HepG2 (cell line): ENCODE results near the gene RRM2. TPM values are rescaled to one million over a fixed set of nuclear protein-coding genes. Genes with fewer than 3 reads are reported as not detected.

Experiments
- EZH2 ChIP-seq: conservative IDR thresholded peaks from 2 replicates; pipeline ENCODE4 v1.6.1; 2012; ENCODE audit warnings: mild to moderate bottlenecking, low read depth, low read length, moderate library complexity
- FIP1L1 ChIP-seq: fragments of 200-400 bp; formaldehyde crosslinking; IDR thresholded peaks from 2 replicates; pipeline ENCODE4 v1.6.1; 2018; ENCODE audit warnings: low read depth, mild to moderate bottlenecking, low read length, moderate library complexity, borderline replicate concordance; ENCODE audit not compliant: insufficient read depth
- HNF4A ChIP-seq: sonication (generic); formaldehyde crosslinking; IDR thresholded peaks from 2 replicates; pipeline ENCODE4 v1.4.0; 2020; ENCODE audit warnings: missing genetic modification reagents
- NR3C1 ChIP-seq: sonication (generic); formaldehyde crosslinking; IDR thresholded peaks from 2 replicates; pipeline ENCODE4 v1.4.0; 2020; ENCODE audit warnings: missing genetic modification reagents
- SIX1 ChIP-seq: sonication (generic); formaldehyde crosslinking; IDR thresholded peaks from 2 replicates; pipeline ENCODE4 v1.4.0; 2020; ENCODE audit warnings: missing genetic modification reagents, borderline replicate concordance
- TAF1 ChIP-seq: sonication (generic); formaldehyde crosslinking; IDR thresholded peaks from 2 replicates; pipeline ENCODE4 v1.4.0; 2020; ENCODE audit warnings: missing genetic modification reagents
- XRCC5 ChIP-seq: fragments of 200-400 bp; formaldehyde crosslinking; optimal IDR thresholded peaks from 2 replicates; pipeline ENCODE3; 2017; ENCODE audit warnings: mild to moderate bottlenecking, low read length
- ZBTB38 ChIP-seq: sonication (generic); formaldehyde crosslinking; IDR thresholded peaks from 2 replicates; pipeline ENCODE4 v1.5.1; 2020; ENCODE audit warnings: mild to moderate bottlenecking, missing genetic modification reagents
- ZFP36L2 ChIP-seq: sonication (generic); formaldehyde crosslinking; IDR thresholded peaks from 2 replicates; pipeline ENCODE4 v1.4.0; 2020; ENCODE audit warnings: missing genetic modification reagents
- ZNF232 ChIP-seq: sonication (generic); formaldehyde crosslinking; IDR thresholded peaks from 2 replicates; pipeline ENCODE4 v1.4.0; 2020; ENCODE audit warnings: missing genetic modification reagents, borderline replicate concordance
- ZNF24 ChIP-seq: fragments of 450-650 bp; IDR thresholded peaks from 2 replicates; pipeline ENCODE4 v1.6.1; 2017; ENCODE audit warnings: antibody characterized with exemption, mild to moderate bottlenecking
- ZNF547 ChIP-seq: sonication (generic); formaldehyde crosslinking; IDR thresholded peaks from 2 replicates; pipeline ENCODE4 v1.5.1; 2020; ENCODE audit warnings: mild to moderate bottlenecking, missing genetic modification reagents
- ZNF619 ChIP-seq: sonication (generic); formaldehyde crosslinking; IDR thresholded peaks from 2 replicates; pipeline ENCODE4 v1.4.0; 2020; ENCODE audit warnings: mild to moderate bottlenecking, missing genetic modification reagents
- ZNF644 ChIP-seq: IDR thresholded peaks from 2 replicates; pipeline ENCODE4 v1.6.1; 2016; ENCODE audit warnings: low read depth
- ZNF652 ChIP-seq: IDR thresholded peaks from 2 replicates; pipeline ENCODE4 v1.6.1; 2016; ENCODE audit warnings: low read depth, borderline replicate concordance
- ZSCAN31 ChIP-seq: sonication (generic); formaldehyde crosslinking; IDR thresholded peaks from 2 replicates; pipeline ENCODE4 v1.5.0; 2020; ENCODE audit warnings: low read depth, mild to moderate bottlenecking, missing genetic modification reagents
- polyA plus RNA-seq, 8 experiments: library from polyadenylated mRNA; depleted of rRNA in 3 of 8; stranded (reverse) in 7 of 8; unstranded in 1 of 8; fragments of >200 nt; fragmentation: Illumina TruSeq in 4 of 8; extraction: Trizol in 4 of 8; gene quantifications; 2 replicates each; pipeline versions ENCODE4 v1.2.1 to v1.2.3, GENCODE V29; 2011 to 2016; ENCODE audit warnings: low read depth in 4 of 8, missing spikeins in 1 of 8, mixed read lengths in 1 of 8; ENCODE audit not compliant: insufficient read depth in 1 of 8
- total RNA-seq, 5 experiments: library from RNA; depleted of rRNA; stranded (reverse); fragments of >200 nt; fragmentation: Illumina TruSeq; extraction: Trizol; gene quantifications; 2 replicates each; pipeline ENCODE4 v1.2.3, GENCODE V29; 2016; ENCODE audit warnings: low read depth in 1 of 5
- TF ChIP-seq, protein P1 (sequence below): sonication (generic); formaldehyde crosslinking; IDR thresholded peaks from 2 replicates; pipeline ENCODE4 v1.4.0; 2020; ENCODE audit warnings: low read depth, missing genetic modification reagents
- TF ChIP-seq, protein P2 (sequence below): sonication (generic); formaldehyde crosslinking; IDR thresholded peaks from 2 replicates; pipeline ENCODE4 v1.4.0; 2020; ENCODE audit warnings: missing genetic modification reagents, mild to moderate bottlenecking, borderline replicate concordance
- TF ChIP-seq, protein P3 (sequence below): sonication (generic); formaldehyde crosslinking; IDR thresholded peaks from 2 replicates; pipeline ENCODE4 v1.9.0; 2022; ENCODE audit warnings: low read depth, missing genetic modification reagents
- TF ChIP-seq, protein P4 (sequence below): sonication (generic); formaldehyde crosslinking; IDR thresholded peaks from 2 replicates; pipeline ENCODE4 v1.8.0; 2022; ENCODE audit warnings: low read depth, missing genetic modification reagents
- TF ChIP-seq, protein P5 (sequence below): sonication (generic); formaldehyde crosslinking; IDR thresholded peaks from 2 replicates; pipeline ENCODE4 v1.4.0; 2020; ENCODE audit warnings: missing genetic modification reagents

Gene RRM2
- total and polyA plus RNA-seq, 2 of the 13 experiments (the other 11 are each of a cell fraction or from before 2014, with no cell fraction given), result 31.3 to 150 TPM

DNA sequence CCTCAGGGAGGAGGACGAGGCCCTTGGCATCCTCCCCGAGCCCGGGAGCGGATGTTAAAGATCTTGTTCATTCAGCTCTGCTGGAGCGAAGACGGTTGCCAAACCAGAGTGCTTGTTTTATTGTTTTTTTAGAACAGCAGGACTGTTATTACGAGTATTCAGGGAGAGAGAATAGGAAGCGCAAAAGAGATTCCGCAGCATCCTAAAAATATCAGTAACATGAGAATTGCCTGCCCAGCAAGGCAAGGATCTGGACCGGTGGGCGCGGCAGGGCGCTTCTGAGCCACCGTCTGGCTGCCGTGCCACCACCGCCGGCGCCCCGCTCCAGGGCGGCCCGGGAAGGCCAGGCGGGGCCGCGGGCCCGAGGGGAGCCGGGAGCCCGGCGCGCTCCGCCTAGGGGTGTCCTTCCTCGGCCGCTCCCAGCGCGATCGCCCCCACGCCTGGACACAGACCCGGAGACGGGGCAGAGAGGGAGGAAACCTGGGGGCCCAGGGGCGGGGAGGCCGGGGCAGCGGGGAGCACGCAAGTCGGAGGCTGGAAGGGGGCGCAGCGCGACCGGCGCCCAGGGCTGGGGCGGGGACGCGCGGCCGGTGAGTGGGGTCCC is 43.2 kb upstream of the RRM2 start (continued):
- no peak for TF ChIP-seq HNF4A (CRISPR knock-in tag)
- TF ChIP-seq ZNF644 (CRISPR knock-in tag), result no peak
- TF ChIP-seq TAF1 (CRISPR knock-in tag), result no peak
- no peak for TF ChIP-seq ZNF24
- TF ChIP-seq, protein P1, sequence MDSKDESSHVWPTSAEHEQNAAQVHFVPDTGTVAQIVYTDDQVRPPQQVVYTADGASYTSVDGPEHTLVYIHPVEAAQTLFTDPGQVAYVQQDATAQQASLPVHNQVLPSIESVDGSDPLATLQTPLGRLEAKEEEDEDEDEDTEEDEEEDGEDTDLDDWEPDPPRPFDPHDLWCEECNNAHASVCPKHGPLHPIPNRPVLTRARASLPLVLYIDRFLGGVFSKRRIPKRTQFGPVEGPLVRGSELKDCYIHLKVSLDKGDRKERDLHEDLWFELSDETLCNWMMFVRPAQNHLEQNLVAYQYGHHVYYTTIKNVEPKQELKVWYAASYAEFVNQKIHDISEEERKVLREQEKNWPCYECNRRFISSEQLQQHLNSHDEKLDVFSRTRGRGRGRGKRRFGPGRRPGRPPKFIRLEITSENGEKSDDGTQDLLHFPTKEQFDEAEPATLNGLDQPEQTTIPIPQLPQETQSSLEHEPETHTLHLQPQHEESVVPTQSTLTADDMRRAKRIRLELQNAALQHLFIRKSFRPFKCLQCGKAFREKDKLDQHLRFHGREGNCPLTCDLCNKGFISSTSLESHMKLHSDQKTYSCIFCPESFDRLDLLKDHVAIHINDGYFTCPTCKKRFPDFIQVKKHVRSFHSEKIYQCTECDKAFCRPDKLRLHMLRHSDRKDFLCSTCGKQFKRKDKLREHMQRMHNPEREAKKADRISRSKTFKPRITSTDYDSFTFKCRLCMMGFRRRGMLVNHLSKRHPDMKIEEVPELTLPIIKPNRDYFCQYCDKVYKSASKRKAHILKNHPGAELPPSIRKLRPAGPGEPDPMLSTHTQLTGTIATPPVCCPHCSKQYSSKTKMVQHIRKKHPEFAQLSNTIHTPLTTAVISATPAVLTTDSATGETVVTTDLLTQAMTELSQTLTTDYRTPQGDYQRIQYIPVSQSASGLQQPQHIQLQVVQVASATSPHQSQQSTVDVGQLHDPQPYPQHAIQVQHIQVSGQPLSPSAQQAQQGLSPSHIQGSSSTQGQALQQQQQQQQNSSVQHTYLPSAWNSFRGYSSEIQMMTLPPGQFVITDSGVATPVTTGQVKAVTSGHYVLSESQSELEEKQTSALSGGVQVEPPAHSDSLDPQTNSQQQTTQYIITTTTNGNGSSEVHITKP (CRISPR knock-in tag), result no peak
- no peak for TF ChIP-seq ZFP36L2 (CRISPR knock-in tag)
- no peak for TF ChIP-seq ZNF619 (CRISPR knock-in tag)
- TF ChIP-seq ZNF547 (CRISPR knock-in tag), result 0 out of 2 replicates have a peak, but pooled peaks have one; percentile 29
- TF ChIP-seq, protein P2, sequence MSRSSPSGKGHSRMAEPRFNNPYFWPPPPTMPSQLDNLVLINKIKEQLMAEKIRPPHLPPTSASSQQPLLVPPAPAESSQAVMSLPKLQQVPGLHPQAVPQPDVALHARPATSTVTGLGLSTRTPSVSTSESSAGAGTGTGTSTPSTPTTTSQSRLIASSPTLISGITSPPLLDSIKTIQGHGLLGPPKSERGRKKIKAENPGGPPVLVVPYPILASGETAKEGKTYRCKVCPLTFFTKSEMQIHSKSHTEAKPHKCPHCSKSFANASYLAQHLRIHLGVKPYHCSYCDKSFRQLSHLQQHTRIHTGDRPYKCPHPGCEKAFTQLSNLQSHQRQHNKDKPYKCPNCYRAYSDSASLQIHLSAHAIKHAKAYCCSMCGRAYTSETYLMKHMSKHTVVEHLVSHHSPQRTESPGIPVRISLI (CRISPR knock-in tag), result no peak
- TF ChIP-seq EZH2, result peak; percentile 98; the same call in 1 of the 2 replicates
- no peak for TF ChIP-seq NR3C1 (CRISPR knock-in tag)
- TF ChIP-seq FIP1L1, result no peak
- no peak for TF ChIP-seq ZNF232 (CRISPR knock-in tag)
- TF ChIP-seq ZSCAN31, result no peak
- TF ChIP-seq, protein P3, sequence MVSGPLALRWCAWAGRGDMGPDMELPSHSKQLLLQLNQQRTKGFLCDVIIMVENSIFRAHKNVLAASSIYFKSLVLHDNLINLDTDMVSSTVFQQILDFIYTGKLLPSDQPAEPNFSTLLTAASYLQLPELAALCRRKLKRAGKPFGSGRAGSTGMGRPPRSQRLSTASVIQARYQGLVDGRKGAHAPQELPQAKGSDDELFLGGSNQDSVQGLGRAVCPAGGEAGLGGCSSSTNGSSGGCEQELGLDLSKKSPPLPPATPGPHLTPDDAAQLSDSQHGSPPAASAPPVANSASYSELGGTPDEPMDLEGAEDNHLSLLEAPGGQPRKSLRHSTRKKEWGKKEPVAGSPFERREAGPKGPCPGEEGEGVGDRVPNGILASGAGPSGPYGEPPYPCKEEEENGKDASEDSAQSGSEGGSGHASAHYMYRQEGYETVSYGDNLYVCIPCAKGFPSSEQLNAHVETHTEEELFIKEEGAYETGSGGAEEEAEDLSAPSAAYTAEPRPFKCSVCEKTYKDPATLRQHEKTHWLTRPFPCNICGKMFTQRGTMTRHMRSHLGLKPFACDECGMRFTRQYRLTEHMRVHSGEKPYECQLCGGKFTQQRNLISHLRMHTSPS, result no peak
- no peak for TF ChIP-seq SIX1 (CRISPR knock-in tag)
- no peak for TF ChIP-seq ZNF652 (CRISPR knock-in tag)
- peak; percentile 20 for TF ChIP-seq XRCC5
- TF ChIP-seq, protein P4, sequence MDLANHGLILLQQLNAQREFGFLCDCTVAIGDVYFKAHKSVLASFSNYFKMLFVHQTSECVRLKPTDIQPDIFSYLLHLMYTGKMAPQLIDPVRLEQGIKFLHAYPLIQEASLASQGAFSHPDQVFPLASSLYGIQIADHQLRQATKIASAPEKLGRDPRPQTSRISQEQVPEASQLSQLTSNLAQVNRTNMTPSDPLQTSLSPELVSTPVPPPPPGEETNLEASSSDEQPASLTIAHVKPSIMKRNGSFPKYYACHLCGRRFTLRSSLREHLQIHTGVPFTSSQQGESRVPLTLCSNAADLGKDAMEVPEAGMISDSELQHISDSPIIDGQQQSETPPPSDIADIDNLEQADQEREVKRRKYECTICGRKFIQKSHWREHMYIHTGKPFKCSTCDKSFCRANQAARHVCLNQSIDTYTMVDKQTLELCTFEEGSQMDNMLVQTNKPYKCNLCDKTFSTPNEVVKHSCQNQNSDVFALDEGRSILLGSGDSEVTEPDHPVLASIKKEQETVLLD (CRISPR knock-in tag), result peak; percentile 25; the same call in 1 of the 2 replicates
- TF ChIP-seq, protein P5, sequence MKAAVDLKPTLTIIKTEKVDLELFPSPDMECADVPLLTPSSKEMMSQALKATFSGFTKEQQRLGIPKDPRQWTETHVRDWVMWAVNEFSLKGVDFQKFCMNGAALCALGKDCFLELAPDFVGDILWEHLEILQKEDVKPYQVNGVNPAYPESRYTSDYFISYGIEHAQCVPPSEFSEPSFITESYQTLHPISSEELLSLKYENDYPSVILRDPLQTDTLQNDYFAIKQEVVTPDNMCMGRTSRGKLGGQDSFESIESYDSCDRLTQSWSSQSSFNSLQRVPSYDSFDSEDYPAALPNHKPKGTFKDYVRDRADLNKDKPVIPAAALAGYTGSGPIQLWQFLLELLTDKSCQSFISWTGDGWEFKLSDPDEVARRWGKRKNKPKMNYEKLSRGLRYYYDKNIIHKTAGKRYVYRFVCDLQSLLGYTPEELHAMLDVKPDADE, result no peak
- no peak for TF ChIP-seq ZBTB38
